SK-N-SH treated with all-trans-retinoic acid at 6 μM for 48 hours (cell line): ENCODE measurements around the gene NFIA.

Source experiments
- PATZ1 ChIP-seq: fragments of 250-450 bp; sonication (Bioruptor Pico); IDR thresholded peaks from 2 replicates; pipeline ENCODE4 v1.8.0; 2020; ENCODE audit warnings: mild to moderate bottlenecking, moderate library complexity, borderline replicate concordance
- TSHZ2 ChIP-seq: fragments of 250-450 bp; sonication (Bioruptor Pico); IDR thresholded peaks from 2 replicates; pipeline ENCODE4 v1.5.0; 2020; ENCODE audit warnings: mild to moderate bottlenecking, moderate library complexity

- TF ChIP-seq PATZ1 (CRISPR knock-in tag) (no peak), TSHZ2 (CRISPR knock-in tag) (no peak)
These were observed 363.0 kb downstream of the NFIA start for GRCh38 chr1:61445269-61445825.
